PC-9 (cell line): Measurements from ENCODE around the gene C1QTNF12. TPM values are rescaled to one million over a fixed set of nuclear protein-coding genes. Genes with fewer than 3 reads are reported as not detected.

Source experiments
- BruUV-seq: library from RNA; stranded (reverse); fragments of 400-500 nt; replicated peaks from 2 replicates; lab custom pipeline; 2021; lab: Mats Ljungman, UMichigan
- CTCF ChIA-PET: fragments of 300-600 bp; sonication (Branson Sonifier 250); formaldehyde crosslinking; loops from one replicate; lab custom pipeline; 2022; ENCODE audit warnings: antibody characterized with exemption; lab: Charles Lee
- POLR2A ChIA-PET: fragments of 300-600 bp; sonication (Branson Sonifier 250); formaldehyde crosslinking; loops from one replicate; lab custom pipeline; 2022; ENCODE audit warnings: antibody characterized with exemption; ENCODE audit not compliant: unreplicated experiment; lab: Charles Lee
- DNase-seq, 2 experiments: peaks; one replicate each; pipeline versions ENCODE4 v3.0.0 to v3.0.0-alpha.2; 2015 to 2022; ENCODE audit warnings: mixed read lengths in 1 of 2
- H2AFZ ChIP-seq: fragments of 200-600 bp; sonication (generic); 2 replicates; pipeline ENCODE4 v1.8.1; 2017; ENCODE audit warnings: antibody characterized with exemption
- H3F3A ChIP-seq: fragments of 200-600 bp; sonication (generic); 2 replicates; pipeline ENCODE4 v1.8.1; 2017; ENCODE audit warnings: antibody characterized with exemption, mild to moderate bottlenecking, low read depth; ENCODE audit not compliant: insufficient read depth
- H3K27ac ChIP-seq: fragments of 200-600 bp; sonication (generic); 2 replicates; pipeline ENCODE4 v1.6.1; 2016; ENCODE audit warnings: mixed run types
- H3K27me3 ChIP-seq: fragments of 200-600 bp; sonication (generic); 2 replicates; pipeline ENCODE4 v1.6.1; 2016; ENCODE audit warnings: low read depth, mixed run types; ENCODE audit not compliant: insufficient read depth
- H3K36me3 ChIP-seq: fragments of 200-600 bp; sonication (generic); 2 replicates; pipeline ENCODE4 v1.6.1; 2016; ENCODE audit warnings: low read depth, mixed run types
- H3K4me1 ChIP-seq: fragments of 200-600 bp; sonication (generic); replicated peaks from 2 replicates; pipeline ENCODE4 v1.6.1; 2016; ENCODE audit warnings: mixed run types; ENCODE audit not compliant: insufficient read depth
- H3K4me2 ChIP-seq: fragments of 200-600 bp; sonication (generic); 2 replicates; pipeline ENCODE4 v1.6.1; 2017; ENCODE audit warnings: mixed run types
- H3K4me3 ChIP-seq: fragments of 200-600 bp; sonication (generic); 2 replicates; pipeline ENCODE4 v1.6.1; 2016; ENCODE audit warnings: mixed run types
- H3K79me2 ChIP-seq: fragments of 200-600 bp; sonication (generic); 2 replicates; pipeline ENCODE4 v1.6.1; 2017; ENCODE audit warnings: low read depth, mixed run types
- H3K9me2 ChIP-seq: fragments of 200-600 bp; sonication (generic); 2 replicates; pipeline ENCODE4 v1.8.1; 2017; ENCODE audit warnings: mild to moderate bottlenecking; ENCODE audit not compliant: insufficient read depth
- H3K9me3 ChIP-seq: fragments of 200-600 bp; sonication (generic); 2 replicates; pipeline ENCODE4 v1.8.1; 2016; ENCODE audit warnings: low read depth; ENCODE audit not compliant: insufficient read depth
- H4K20me1 ChIP-seq: fragments of 200-600 bp; sonication (generic); 2 replicates; pipeline ENCODE4 v1.8.1; 2017; ENCODE audit not compliant: insufficient read depth
- CTCF ChIP-seq: fragments of 200-600 bp; sonication (generic); conservative IDR thresholded peaks from 2 replicates; pipeline ENCODE4 v1.6.1; 2017; ENCODE audit warnings: mixed run types, antibody characterized with exemption, mild to moderate bottlenecking, moderate library complexity
- EZH2 ChIP-seq: fragments of 200-600 bp; sonication (generic); IDR thresholded peaks from 2 replicates; pipeline ENCODE4 v1.8.0; 2017; ENCODE audit warnings: antibody characterized with exemption, low read depth
- intact Hi-C: fragments of 100-400 bp; cut with micrococcal nuclease; formaldehyde crosslinking; loops from one replicate; pipeline ENCODE4 v1.10.0; 2022; ENCODE audit not compliant: unreplicated experiment
- total RNA-seq: library from RNA; stranded (reverse); gene quantifications from 2 replicates; pipeline ENCODE4 v1.2.3, GENCODE V29; 2021

The C1QTNF12 gene
- total RNA-seq, 1 experiment from 2014 or later: 5.2 TPM

GRCh38 chr1:1282998-1283397 lies 36.5 kb upstream of the C1QTNF12 start:
- DNase-seq: no peak
- no peaks in the 10 kb centered on the region for H3K79me2 ChIP-seq
- H3K4me3 ChIP-seq: no peak overlapping the region
- H3K9me3 ChIP-seq: no peaks in the 10 kb centered on the region
- no peak overlapping the region for H3K27ac ChIP-seq
- TF ChIP-seq EZH2 (no peak), CTCF (no peak)
- H3F3A ChIP-seq: peaks cover 15% of the 10 kb centered on the region; the same call in 1 of the 2 replicates
- no peak overlapping the region for H3K4me2 ChIP-seq
- peaks cover 13% of the 10 kb centered on the region for H3K4me1 ChIP-seq
- ChIA-PET CTCF (no interaction called here), POLR2A (no interaction called here)
- H3K9me2 ChIP-seq: no peaks in the 10 kb centered on the region
- intact Hi-C loops: no loop called here
- no peaks in the 10 kb centered on the region for H3K36me3 ChIP-seq
- no TSS peak for BruUV-seq
- no peaks in the 10 kb centered on the region for H3K27me3 ChIP-seq
- H2AFZ ChIP-seq: no peak overlapping the region
- no peaks in the 10 kb centered on the region for H4K20me1 ChIP-seq

- no peaks in the 10 kb centered on the region for H3K27me3 ChIP-seq
- intact Hi-C loops: no loop called here
- no peaks in the 10 kb centered on the region for H3K9me3 ChIP-seq
- no TSS peak for BruUV-seq
- no peak for TF ChIP-seq EZH2
- no peak for TF ChIP-seq CTCF
- peaks cover 15% of the 10 kb centered on the region; the same call in 1 of the 2 replicates for H3F3A ChIP-seq
- no peaks in the 10 kb centered on the region for H4K20me1 ChIP-seq
- ChIA-PET POLR2A (no interaction called here), CTCF (interaction anchor here (0.6 to 0.8 kb wide), 2 partner anchors 7 to 9 kb away, joined by 3 to 7 read pairs; no protein-coding TSS in a partner anchor)
- H2AFZ ChIP-seq: no peak overlapping the region
- H3K36me3 ChIP-seq: no peaks in the 10 kb centered on the region
- peak overlapping the region; percentile 37; the same call in 1 of the 2 replicates for H3K4me2 ChIP-seq
- peaks cover 13% of the 10 kb centered on the region for H3K4me1 ChIP-seq
- H3K79me2 ChIP-seq: no peaks in the 10 kb centered on the region
- H3K9me2 ChIP-seq: no peaks in the 10 kb centered on the region
- peak; percentile 51 to 77 for DNase-seq
- H3K4me3 ChIP-seq: no peak overlapping the region
- no peak overlapping the region for H3K27ac ChIP-seq
These were observed 35.2 kb upstream of the C1QTNF12 start for GRCh38 chr1:1281533-1282321.

DNA sequence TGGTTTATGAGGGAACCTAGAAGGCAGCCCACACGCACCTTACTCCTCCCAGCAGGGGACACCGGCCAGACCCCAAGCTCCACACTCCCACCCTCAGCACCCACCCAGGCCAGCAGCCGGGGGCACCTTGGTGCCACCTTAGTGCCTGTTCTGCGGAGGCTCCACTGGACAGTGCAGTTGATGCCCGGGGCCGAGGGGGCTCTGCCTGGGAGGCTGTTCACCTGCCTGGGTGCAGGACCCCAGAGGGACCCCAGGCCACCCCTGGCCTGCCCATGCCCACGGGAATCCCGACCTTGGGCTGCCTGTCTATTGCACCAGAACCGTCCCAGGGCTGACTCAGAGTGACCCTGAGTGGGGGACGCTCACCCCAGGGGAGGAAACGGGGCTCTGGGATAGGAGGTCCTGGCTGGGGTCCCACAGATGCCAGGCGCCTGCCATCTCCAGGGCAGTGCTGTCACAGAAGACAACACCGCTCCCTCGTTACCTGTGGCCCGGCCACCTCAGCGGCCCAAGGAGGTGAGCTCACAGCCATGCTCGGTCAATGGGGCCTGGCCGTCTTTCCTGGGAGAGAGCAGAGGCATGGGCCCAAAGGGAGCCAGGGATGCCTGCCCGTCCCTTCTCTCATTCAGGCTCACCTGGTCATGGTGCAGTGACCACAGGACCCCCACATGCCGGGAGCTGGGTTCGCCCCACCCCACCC lies 34.4 kb upstream of the C1QTNF12 start:
- H3K4me2 ChIP-seq: no peak overlapping the region

More for the DNA sequence above, 34.4 kb upstream of the C1QTNF12 start:
- Histone ChIP-seq H4K20me1 (no peaks in the 10 kb centered on the region), H3K9me3 (no peaks in the 10 kb centered on the region), H3K4me1 (peaks cover 13% of the 10 kb centered on the region), H3K27ac (no peak overlapping the region), H2AFZ (no peak overlapping the region), H3K79me2 (no peaks in the 10 kb centered on the region), H3F3A (peaks cover 15% of the 10 kb centered on the region; the same call in 1 of the 2 replicates), H3K4me3 (no peak overlapping the region), H3K36me3 (no peaks in the 10 kb centered on the region), H3K27me3 (no peaks in the 10 kb centered on the region), H3K9me2 (no peaks in the 10 kb centered on the region)
- BruUV-seq: no TSS peak
- POLR2A ChIA-PET: no interaction called here
- TF ChIP-seq CTCF (no peak), EZH2 (no peak)
- intact Hi-C loops: no loop called here
- CTCF ChIA-PET: no interaction called here
- no peak for DNase-seq
